Mucosa of rectum (tissue), 2 donors: ENCODE measurements around the gene EVI2A.
"Not testable (repeated sequence)": the region's sequence is repeated elsewhere in the genome, so short reads cannot be mapped to it uniquely, and the experiment has no call there.

Experiments used
- H3K27ac ChIP-seq, 2 donors: one replicate each; pipeline ENCODE4 v1.7.0; 2013; ENCODE audit warnings: inconsistent platforms in 2 of 2, low read depth in 2 of 2, low read length in 2 of 2
- H3K27me3 ChIP-seq, 2 donors: one replicate each; pipeline ENCODE4 v1.7.0; 2013; ENCODE audit warnings: low read length in 2 of 2; ENCODE audit not compliant: control insufficient read depth in 2 of 2, insufficient read depth in 2 of 2
- H3K36me3 ChIP-seq, 2 donors: one replicate each; pipeline ENCODE4 v1.7.0; 2013; ENCODE audit warnings: low read length in 2 of 2; ENCODE audit not compliant: control insufficient read depth in 2 of 2, insufficient read depth in 2 of 2
- H3K4me1 ChIP-seq, 2 donors: one replicate each; pipeline ENCODE4 v1.7.0; 2013; ENCODE audit warnings: low read length in 2 of 2, mild to moderate bottlenecking in 1 of 2; ENCODE audit not compliant: control insufficient read depth in 2 of 2, insufficient read depth in 2 of 2
- H3K4me3 ChIP-seq, 2 donors: one replicate each; pipeline ENCODE4 v1.7.0; 2013; ENCODE audit warnings: low read length in 2 of 2
- H3K9ac ChIP-seq, 2 donors: one replicate each; pipeline ENCODE4 v1.7.0; 2013; ENCODE audit warnings: low read length in 2 of 2, low read depth in 1 of 2, mild to moderate bottlenecking in 1 of 2
- H3K9me3 ChIP-seq, 2 donors: one replicate each; pipeline ENCODE4 v1.7.0; 2013; ENCODE audit warnings: low read length in 2 of 2; ENCODE audit not compliant: control insufficient read depth in 2 of 2
- donor health status: healthy.
- donor health status: Normal muscosa, but diverticular disease.

Gene EVI2A

GRCh38 chr17:31313982-31314781 is 7.2 kb downstream of the EVI2A start, which contains the start of gene EVI2B:
Gene EVI2B, minus strand, starts transcription at chr17:31314054. Its CDS starts 8,445 bp downstream, at chr17:31305609.
- Histone ChIP-seq H3K27ac (peak within 1 kb of the TSS; percentile 72), H3K4me3 (peak within 1 kb of the TSS; percentile 48 to 69), H3K9ac (peak within 1 kb of the TSS; percentile 38 to 48), H3K9me3 (no peaks in the 10 kb centered on the region), H3K36me3 (no peaks in the 10 kb centered on the region), H3K4me1 (no peaks in the 10 kb centered on the region), H3K27me3 (no peaks in the 10 kb centered on the region)

- H3K4me1 ChIP-seq, H3K9me3 ChIP-seq, H3K36me3 ChIP-seq, H3K27me3 ChIP-seq, H3K9ac ChIP-seq: not testable (repeated sequence)
- Histone ChIP-seq H3K4me3 (peak overlapping the region; percentile 42 to 69), H3K27ac (peak overlapping the region; percentile 39 to 55)
These were observed 9.2 kb downstream of the EVI2A start for GRCh38 chr17:31312223-31312622.

GRCh38 chr17:31311526-31311925 is 9.9 kb downstream of the EVI2A start:
- Histone ChIP-seq H3K4me1 (peaks cover 5 to 10% of the 10 kb centered on the region in 2 donors), H3K9ac (peak overlapping the region; percentile 33 to 48), H3K27me3 (no peaks in the 10 kb centered on the region), H3K27ac (peak overlapping the region; percentile 39 to 55), H3K4me3 (peak overlapping the region; percentile 42 to 69), H3K36me3 (no peaks in the 10 kb centered on the region), H3K9me3 (no peaks in the 10 kb centered on the region)

DNA sequence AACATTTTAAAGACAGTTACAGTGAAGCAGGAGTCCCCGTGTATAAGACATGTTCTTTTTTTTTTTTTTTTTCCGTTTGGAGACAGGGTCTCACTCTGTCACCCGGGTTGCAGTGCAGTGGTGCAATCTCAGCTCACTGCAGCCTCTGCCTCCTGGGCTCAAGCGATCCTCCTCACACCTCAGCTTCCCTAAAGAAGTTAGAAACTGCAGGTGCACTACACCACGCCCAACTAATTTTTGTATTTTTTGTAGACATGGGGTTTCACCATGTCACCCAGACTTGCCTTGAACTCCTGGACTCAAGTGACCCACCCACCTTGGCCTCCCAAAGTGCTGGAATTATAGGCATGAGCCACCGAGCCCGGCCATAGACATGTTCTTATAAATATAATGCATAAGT is 10.5 kb downstream of the EVI2A start:
- peaks cover 5 to 10% of the 10 kb centered on the region in 2 donors for H3K4me1 ChIP-seq
- peak overlapping the region in 1 of 2 donors; percentile 69 for H3K4me3 ChIP-seq
- peak overlapping the region in 1 of 2 donors; percentile 34 for H3K27ac ChIP-seq
- peaks cover 0 to 2% of the 10 kb centered on the region in 2 donors for H3K36me3 ChIP-seq
- no peaks in the 10 kb centered on the region for H3K27me3 ChIP-seq
- H3K9ac ChIP-seq = peak overlapping the region in 1 of 2 donors; percentile 35
- no peaks in the 10 kb centered on the region for H3K9me3 ChIP-seq

- Histone ChIP-seq H3K9me3 (no peaks in the 10 kb centered on the region), H3K36me3 (peaks cover under 1 to 2% of the 10 kb centered on the region in 2 donors), H3K4me3 (peak overlapping the region in 1 of 2 donors; percentile 69), H3K9ac (peak overlapping the region; percentile 27 to 35), H3K27ac (peak overlapping the region; percentile 48 to 59), H3K4me1 (peaks cover 5 to 10% of the 10 kb centered on the region in 2 donors), H3K27me3 (no peaks in the 10 kb centered on the region)
These were observed 11.2 kb downstream of the EVI2A start for GRCh38 chr17:31310260-31310659.

GRCh38 chr17:31309556-31309955 is 11.9 kb downstream of the EVI2A start:
- H3K9ac ChIP-seq = peak overlapping the region in 1 of 2 donors; percentile 50
- peak overlapping the region in 1 of 2 donors; percentile 69 for H3K4me3 ChIP-seq
- H3K9me3 ChIP-seq = no peaks in the 10 kb centered on the region
- H3K36me3 ChIP-seq = peaks cover 7 to 8% of the 10 kb centered on the region in 2 donors
- H3K27me3 ChIP-seq = no peaks in the 10 kb centered on the region
- peak overlapping the region; percentile 59 to 60 for H3K27ac ChIP-seq
- H3K4me1 ChIP-seq = peaks cover 5 to 10% of the 10 kb centered on the region in 2 donors

DNA sequence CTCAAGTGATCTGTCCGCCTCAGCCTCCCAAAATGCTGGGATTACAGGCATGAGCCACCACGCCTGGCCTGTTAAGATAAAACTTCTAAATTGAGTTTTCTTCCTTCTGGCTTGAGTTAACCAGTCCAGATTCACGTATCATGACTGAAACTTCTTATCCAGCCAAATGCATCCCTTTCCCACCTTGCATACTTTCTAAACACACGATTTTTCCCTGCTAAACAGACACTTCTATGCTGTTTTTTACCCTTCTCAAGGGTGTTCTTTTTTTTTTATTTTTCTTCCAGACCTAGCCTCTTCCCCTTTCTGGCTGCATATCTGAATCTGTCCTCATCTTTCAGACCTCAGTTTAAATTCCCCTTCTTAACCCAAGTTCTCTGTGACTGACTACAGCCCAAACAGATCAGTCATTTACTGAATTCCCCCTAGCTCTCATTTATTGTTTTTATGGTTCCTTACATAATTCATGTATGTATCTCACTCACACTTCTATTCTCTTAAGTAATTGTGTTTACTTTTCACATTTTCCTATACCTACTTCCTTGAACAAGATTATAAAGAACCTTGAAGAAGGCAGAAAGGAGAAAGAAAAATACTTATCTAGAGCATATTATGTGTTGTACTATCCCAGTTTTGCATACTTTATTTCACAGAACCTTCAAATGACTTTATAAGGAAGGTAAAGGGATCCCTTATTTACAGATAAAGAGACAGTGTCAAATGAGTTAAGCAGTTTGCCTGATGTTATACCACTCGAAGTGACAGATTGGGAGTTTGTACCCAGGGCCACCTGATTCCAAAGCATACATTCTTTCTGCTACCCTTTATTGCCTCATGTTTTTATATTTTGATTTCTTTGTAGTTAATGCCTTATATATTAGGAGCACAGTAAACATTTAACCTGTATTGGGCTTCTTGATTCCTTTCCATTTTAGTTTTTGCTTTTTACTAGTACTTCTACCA is 12.8 kb downstream of the EVI2A start:
- Histone ChIP-seq H3K36me3 (peaks cover 7 to 11% of the 10 kb centered on the region in 2 donors), H3K4me3 (peak overlapping the region in 1 of 2 donors; percentile 20), H3K27ac (peak overlapping the region; percentile 67), H3K9ac (peak overlapping the region in 1 of 2 donors; percentile 13), H3K4me1 (peaks cover 5 to 10% of the 10 kb centered on the region in 2 donors), H3K27me3 (no peaks in the 10 kb centered on the region), H3K9me3 (no peaks in the 10 kb centered on the region)

GRCh38 chr17:31307640-31308039 is 13.8 kb downstream of the EVI2A start:
- H3K27ac ChIP-seq = no peak overlapping the region

DNA sequence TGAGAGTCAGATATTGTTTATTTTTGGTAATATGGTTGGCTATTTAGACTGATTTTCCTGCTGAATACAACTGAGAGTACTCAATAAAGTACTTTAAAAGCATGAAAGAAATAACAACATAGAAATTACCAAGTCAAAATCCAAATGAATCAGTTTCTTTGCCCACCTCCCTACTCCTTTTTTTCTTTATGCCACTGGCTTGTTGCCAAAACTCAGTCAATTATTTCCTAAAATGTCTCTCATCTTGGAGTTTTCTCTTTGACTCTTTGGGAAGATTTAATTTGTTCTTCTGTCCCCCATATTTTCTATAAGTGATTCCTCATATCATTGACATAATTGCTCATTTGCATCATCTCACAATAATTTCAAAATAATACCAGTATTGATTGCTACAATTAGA is 21.8 kb downstream of the EVI2A start:
- peaks cover 3 to 4% of the 10 kb centered on the region in 2 donors for H3K36me3 ChIP-seq
- H3K4me3 ChIP-seq = no peak overlapping the region
- H3K27me3 ChIP-seq = no peaks in the 10 kb centered on the region
- H3K9me3 ChIP-seq = no peaks in the 10 kb centered on the region
- no peak overlapping the region for H3K9ac ChIP-seq
- no peak overlapping the region for H3K27ac ChIP-seq
- H3K4me1 ChIP-seq = no peaks in the 10 kb centered on the region

More at GRCh38 chr17:31307640-31308039, 13.8 kb downstream of the EVI2A start:
- Histone ChIP-seq H3K9ac (no peak overlapping the region), H3K4me1 (peaks cover 5 to 10% of the 10 kb centered on the region in 2 donors), H3K36me3 (peaks cover 7 to 11% of the 10 kb centered on the region in 2 donors), H3K9me3 (no peaks in the 10 kb centered on the region), H3K27me3 (no peaks in the 10 kb centered on the region), H3K4me3 (peak overlapping the region in 1 of 2 donors; percentile 20)
